Bladder microvascular endothelial cell (primary cell): ENCODE data around the gene NEXMIF. TPM values are rescaled to one million over a fixed set of nuclear protein-coding genes. Genes with fewer than 3 reads are reported as not detected.

ENCODE experiments used
- total RNA-seq: library from RNA; depleted of rRNA; stranded (reverse); fragments of >200 nt; gene quantifications from 2 replicates; pipeline ENCODE4 v1.2.3, GENCODE V29; 2014

Gene NEXMIF
- total RNA-seq = 0.06 TPM in 1 of 2 replicates, not detected in the other

GRCh38 chrX:74925225-74926088, at the start of gene NEXMIF:
TSS of gene NEXMIF (minus strand) at chrX:74925452.

Other genes starting within 250 kb of the NEXMIF start
- gene ABCB7, start 230.8 kb upstream of the NEXMIF start, total RNA-seq = 19.4 and 24.9 TPM in 2 replicates